Right atrium auricular region (tissue), 2 donors: Measurements from ENCODE around the gene RIPOR3. TPM values are rescaled to one million over a fixed set of nuclear protein-coding genes. Genes with fewer than 3 reads are reported as not detected.
"Not testable (repeated sequence)": the region's sequence is repeated elsewhere in the genome, so short reads cannot be mapped to it uniquely, and the experiment has no call there.

Experiments
- DNase-seq: peaks from one replicate; pipeline ENCODE4 v3.0.0-alpha.2; 2019; ENCODE audit warnings: low spot score
- H3K27ac ChIP-seq, 2 donors: fragments of 200-600 bp; sonication (generic); 1 replicate in 1 of 2; 2 replicates in 1 of 2; pipeline ENCODE4 v1.5.1; 2016 to 2019
- H3K27me3 ChIP-seq, 2 donors: fragments of 200-600 bp; sonication (generic); one replicate each; pipeline versions ENCODE4 v1.5.1 to v1.6.0; 2017 to 2019
- H3K36me3 ChIP-seq: fragments of 200-600 bp; sonication (generic); one replicate; pipeline ENCODE4 v1.5.1; 2016
- H3K4me1 ChIP-seq, 2 donors: fragments of 200-600 bp; sonication (generic); one replicate each; pipeline versions ENCODE4 v1.5.1 to v1.6.0; 2017 to 2019
- H3K4me3 ChIP-seq, 2 donors: fragments of 200-600 bp; sonication (generic); 1 replicate in 1 of 2; 2 replicates in 1 of 2; pipeline ENCODE4 v1.5.1; 2017 to 2019; ENCODE audit warnings: mild to moderate bottlenecking in 1 of 2, moderate library complexity in 1 of 2
- H3K9me3 ChIP-seq, 2 donors: fragments of 200-600 bp; sonication (generic); one replicate each; pipeline ENCODE4 v1.5.1; 2019
- total RNA-seq, 2 donors: library from RNA; depleted of rRNA; stranded (reverse); fragments of >200 nt; gene quantifications; one replicate each; pipeline ENCODE4 v1.1.0, GENCODE V29; 2016
- TF ChIP-seq, protein P1 (sequence below), 2 donors: fragments of 200-600 bp; sonication (generic); IDR thresholded peaks; one replicate each; pipeline ENCODE4 v1.5.1; 2019; ENCODE audit warnings: antibody characterized with exemption in 2 of 2

RIPOR3 gene
- total RNA-seq, 2 donors from 2014 or later = 2.9 to 4.7 TPM

- Histone ChIP-seq H3K9me3 (no peaks in the 10 kb centered on the region), H3K27ac (peak overlapping the region; percentile 0 to 75), H3K36me3 (peaks cover 44% of the 10 kb centered on the region), H3K4me1 (peaks cover 0 to 54% of the 10 kb centered on the region in 2 donors), H3K27me3 (no peaks in the 10 kb centered on the region), H3K4me3 (no peak overlapping the region)
- no peak for DNase-seq
- TF ChIP-seq, protein P1, sequence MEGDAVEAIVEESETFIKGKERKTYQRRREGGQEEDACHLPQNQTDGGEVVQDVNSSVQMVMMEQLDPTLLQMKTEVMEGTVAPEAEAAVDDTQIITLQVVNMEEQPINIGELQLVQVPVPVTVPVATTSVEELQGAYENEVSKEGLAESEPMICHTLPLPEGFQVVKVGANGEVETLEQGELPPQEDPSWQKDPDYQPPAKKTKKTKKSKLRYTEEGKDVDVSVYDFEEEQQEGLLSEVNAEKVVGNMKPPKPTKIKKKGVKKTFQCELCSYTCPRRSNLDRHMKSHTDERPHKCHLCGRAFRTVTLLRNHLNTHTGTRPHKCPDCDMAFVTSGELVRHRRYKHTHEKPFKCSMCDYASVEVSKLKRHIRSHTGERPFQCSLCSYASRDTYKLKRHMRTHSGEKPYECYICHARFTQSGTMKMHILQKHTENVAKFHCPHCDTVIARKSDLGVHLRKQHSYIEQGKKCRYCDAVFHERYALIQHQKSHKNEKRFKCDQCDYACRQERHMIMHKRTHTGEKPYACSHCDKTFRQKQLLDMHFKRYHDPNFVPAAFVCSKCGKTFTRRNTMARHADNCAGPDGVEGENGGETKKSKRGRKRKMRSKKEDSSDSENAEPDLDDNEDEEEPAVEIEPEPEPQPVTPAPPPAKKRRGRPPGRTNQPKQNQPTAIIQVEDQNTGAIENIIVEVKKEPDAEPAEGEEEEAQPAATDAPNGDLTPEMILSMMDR (IDR thresholded peaks at IDR 0.05) = no peak
Observed at GRCh38 chr20:50571466-50571865, 119.9 kb downstream of the RIPOR3 start.

DNA sequence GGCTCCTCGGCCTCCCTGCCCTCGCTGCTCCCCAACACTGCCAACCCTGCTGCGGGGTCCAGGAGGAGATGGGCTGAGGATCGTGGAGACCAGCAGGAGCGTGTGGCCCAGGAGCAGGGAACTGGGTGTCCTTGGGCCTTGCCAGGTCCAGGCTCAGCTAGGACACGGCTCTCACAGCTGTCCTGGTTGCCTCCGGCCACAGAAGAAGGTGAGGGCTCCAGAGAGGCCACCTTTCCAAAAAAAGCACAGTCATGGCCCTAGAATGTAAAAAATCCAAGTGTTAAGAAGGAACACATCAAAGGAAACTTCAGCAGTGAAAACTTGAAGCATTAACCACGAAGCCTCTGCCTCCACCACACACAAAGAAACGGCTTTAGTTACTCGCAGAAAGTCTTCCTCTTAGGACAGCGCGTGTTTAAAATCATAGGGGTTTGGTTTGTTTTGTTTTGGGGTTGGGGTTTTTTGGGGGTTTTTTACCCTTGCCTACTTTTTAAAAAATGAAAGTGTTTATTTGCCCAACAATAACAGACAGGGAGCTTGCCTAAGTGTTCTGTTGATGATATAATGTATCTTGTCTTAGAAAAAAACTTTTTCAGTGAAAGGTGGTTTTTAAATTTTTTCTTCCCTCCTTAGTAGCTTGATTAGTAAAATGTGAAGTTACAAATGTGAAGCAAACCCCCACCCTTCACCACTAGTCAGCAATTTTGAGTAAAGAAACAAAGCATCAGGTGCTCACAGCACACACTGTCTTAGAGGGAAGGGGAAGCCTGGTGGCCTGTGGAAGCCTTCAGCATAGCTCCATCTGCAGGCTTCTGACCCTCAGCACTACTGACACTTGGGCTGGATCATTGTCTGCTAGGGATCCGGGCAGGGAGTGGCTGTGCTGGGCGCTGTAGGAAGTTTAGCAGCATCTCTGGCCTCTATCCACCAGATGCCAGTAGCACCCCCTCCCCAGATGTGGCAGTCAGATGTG lies 121.2 kb downstream of the RIPOR3 start:
- H3K9me3 ChIP-seq = no peaks in the 10 kb centered on the region
- no peak overlapping the region for H3K4me3 ChIP-seq
- DNase-seq = no peak
- peaks cover 50% of the 10 kb centered on the region for H3K36me3 ChIP-seq
- H3K4me1 ChIP-seq = peaks cover 0 to 40% of the 10 kb centered on the region in 2 donors
- peak overlapping the region in 1 of 2 donors; percentile 29 for H3K27ac ChIP-seq
- TF ChIP-seq, protein P1 (IDR thresholded peaks at IDR 0.05) = peak in 1 of 2 donors; percentile 47
- H3K27me3 ChIP-seq = no peaks in the 10 kb centered on the region

DNA sequence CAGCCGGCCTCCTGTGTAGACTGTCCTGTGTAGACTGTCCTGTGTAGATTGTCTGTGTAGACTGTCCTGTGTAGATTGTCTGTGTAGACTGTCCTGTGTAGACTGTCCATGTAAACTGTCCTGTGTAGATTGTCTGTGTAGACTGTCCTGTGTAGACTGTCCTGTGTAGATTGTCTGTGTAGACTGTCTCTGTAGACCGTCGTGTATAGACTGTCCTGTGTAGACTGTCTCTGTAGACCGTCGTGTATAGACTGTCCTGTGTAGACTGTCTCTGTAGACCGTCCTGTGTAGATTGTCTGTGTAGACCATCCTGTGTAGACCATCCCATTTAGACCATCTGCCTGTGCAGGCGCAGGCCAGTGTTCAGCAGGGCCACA lies 121.9 kb downstream of the RIPOR3 start:
- H3K4me3 ChIP-seq, DNase-seq, H3K27me3 ChIP-seq, H3K9me3 ChIP-seq: not testable (repeated sequence)
- Histone ChIP-seq H3K4me1 (peaks cover 0 to 40% of the 10 kb centered on the region in 2 donors), H3K27ac (peak overlapping the region in 1 of 2 donors; percentile 29), H3K36me3 (peaks cover 46% of the 10 kb centered on the region)

DNA sequence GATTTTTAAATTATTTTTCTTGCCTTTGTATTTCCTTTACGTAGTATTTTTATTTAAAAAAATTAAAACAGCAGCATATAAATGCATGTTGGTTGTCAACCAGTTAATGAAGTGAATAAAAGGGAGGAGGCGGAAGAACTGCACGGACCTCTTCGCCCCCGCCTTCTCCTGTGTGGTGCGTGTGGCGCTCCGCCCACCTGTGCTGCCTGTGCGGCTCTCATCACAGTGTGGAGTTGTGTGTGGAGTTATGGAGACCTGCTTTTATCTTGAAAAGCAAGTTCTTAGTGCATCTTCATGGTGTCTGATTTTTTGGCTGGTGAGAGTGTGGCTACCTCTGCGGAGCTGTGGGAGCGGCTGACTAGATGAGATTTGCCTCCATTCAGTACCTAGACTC lies 122.8 kb downstream of the RIPOR3 start:
- no peaks in the 10 kb centered on the region for H3K9me3 ChIP-seq
- H3K4me3 ChIP-seq = no peak overlapping the region
- DNase-seq = no peak
- TF ChIP-seq, protein P1 (IDR thresholded peaks at IDR 0.05) = no peak
- no peak overlapping the region for H3K27ac ChIP-seq
- no peaks in the 10 kb centered on the region for H3K27me3 ChIP-seq
- H3K36me3 ChIP-seq = peaks cover 38% of the 10 kb centered on the region
- peaks cover 0 to 32% of the 10 kb centered on the region in 2 donors for H3K4me1 ChIP-seq

GRCh38 chr20:50567860-50568548 lies 123.3 kb downstream of the RIPOR3 start:
- Histone ChIP-seq H3K9me3 (no peaks in the 10 kb centered on the region), H3K27ac (no peak overlapping the region), H3K4me1 (peaks cover 0 to 26% of the 10 kb centered on the region in 2 donors), H3K36me3 (peaks cover 38% of the 10 kb centered on the region), H3K27me3 (no peaks in the 10 kb centered on the region), H3K4me3 (no peak overlapping the region)
- DNase-seq = no peak
- TF ChIP-seq, protein P1 (IDR thresholded peaks at IDR 0.05) = no peak

DNA sequence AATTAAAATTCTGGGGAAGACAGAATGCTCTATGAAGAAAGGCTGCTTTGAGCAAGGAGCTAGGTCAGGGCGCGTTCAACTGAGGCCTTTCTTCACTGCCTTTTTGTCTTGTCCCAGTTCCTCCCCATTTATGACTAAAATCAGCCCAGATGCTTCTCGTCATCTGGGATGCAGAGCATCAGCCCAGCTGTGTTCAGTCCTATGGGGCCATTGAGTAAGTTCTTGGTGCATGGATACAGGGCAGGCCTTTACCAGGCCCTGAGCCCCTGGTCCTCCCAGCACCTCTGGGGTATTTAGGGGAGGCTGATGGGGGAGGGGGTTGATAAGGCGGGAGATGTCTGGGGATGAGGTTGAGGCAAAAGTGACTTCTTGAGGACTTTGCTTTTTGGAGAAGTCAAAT lies 125.5 kb downstream of the RIPOR3 start:
- H3K36me3 ChIP-seq = peaks cover 51% of the 10 kb centered on the region
- peaks cover 0 to 13% of the 10 kb centered on the region in 2 donors for H3K4me1 ChIP-seq
- H3K9me3 ChIP-seq = no peaks in the 10 kb centered on the region
- H3K27me3 ChIP-seq = no peaks in the 10 kb centered on the region
- no peak overlapping the region for H3K4me3 ChIP-seq
- H3K27ac ChIP-seq = no peak overlapping the region
- DNase-seq = peak; percentile 21
- TF ChIP-seq, protein P1 (IDR thresholded peaks at IDR 0.05) = no peak
